ENCODE data around the gene SLC6A13.
"Not testable (repeated sequence)": the region's sequence is repeated elsewhere in the genome, so short reads cannot be mapped to it uniquely, and the experiment has no call there.

Gene SLC6A13

DNA sequence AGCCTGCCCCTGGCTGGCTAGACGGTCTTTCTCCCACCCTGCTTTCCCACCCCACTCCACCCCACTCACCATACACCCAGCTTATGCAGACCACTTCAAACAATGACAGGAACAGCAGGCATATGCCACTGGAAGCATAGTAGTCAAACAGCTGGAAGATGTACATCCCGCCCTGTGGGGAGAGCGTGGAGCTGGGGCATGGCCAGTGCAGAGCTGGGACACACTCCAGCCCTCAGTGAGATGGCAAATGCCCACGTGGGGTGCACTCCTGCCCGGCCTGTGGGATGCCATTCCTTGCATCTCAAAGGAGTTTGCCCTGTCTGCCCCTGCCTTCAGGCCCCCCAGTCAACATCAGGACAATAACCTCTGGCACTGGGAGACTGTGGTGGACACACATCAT lies 67.5 kb downstream of the SLC6A13 start:
- DNase-seq = no peak

DNA sequence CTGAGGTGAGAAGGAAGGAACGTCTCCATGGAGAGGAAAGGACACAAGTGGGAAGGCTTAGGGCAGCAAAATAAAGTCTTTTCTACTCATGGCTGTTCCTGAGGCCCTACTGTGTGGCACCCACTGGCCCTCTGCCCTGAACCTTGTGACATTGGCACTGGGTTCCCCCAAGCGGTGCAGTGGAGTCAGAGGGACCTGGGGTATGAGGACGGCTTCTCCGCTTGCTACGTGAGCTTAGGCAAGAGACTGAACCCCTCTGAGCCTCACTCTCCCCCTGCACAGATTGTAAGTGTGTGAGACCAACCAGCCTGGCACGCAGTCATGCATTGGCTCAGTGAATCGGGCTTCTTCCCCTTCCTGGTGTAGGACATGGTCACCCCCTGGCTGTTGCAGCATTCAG lies 68.4 kb downstream of the SLC6A13 start:
- no peak for DNase-seq

DNA sequence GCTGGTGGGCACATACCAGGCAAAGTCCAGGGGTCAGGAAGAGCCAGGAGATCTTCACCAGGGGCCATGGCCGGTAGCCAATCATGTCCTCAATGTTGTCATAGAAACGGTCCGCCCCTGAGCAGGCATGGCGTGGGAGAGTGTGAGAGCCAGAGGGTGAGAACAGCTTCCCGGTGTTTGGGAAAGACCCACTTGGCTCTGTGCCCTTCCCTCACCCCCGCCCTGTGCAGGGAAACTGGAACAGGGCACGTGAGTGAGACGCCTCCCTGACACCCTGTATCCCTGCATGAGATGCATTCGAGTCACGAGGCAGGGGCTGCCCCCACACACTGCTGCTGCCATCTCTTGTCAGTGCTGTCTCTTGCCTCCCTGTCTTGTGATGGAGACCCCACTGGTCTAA lies 69.4 kb downstream of the SLC6A13 start:
- DNase-seq = no peak

DNA sequence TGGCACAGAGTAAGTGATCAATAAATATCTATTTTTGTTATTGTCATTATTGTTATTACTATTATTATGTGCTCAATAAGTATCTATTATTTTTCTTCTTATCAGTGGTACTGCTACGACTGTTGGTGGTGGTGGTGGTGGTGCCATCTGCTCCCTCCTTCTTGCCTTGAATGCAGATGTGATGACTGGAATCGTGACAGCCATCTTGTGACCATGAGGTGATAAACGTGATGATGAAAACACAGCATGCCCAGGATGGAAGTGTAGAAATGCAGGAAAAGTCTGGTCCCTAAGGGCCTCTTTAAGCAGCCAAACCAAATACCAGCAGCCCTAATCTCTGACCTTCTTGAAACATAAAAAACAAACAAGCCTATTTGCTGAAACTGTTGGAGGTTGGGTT lies 71.1 kb downstream of the SLC6A13 start:
- DNase-seq = no peak

DNA sequence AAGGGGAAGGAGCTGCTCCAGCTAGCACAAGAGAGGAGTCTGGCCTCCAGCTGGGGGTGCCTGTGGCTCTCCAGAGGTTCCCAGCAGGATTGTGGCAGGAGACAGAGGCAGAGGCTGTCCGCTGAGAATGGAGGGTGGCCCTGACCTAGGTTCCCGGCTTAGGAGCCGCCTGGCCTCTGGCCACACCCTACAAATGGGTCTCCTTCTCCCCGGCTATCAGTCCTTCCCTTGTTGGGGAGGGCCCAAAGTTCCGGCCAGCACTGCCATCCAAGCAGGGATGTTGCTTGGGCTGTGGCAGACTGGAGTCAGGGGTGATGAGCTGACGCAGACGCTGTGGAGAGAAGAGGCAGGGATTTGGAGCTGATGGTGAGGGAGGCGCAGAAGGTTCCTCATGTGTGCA lies 71.8 kb downstream of the SLC6A13 start:
- no peak for DNase-seq

DNA sequence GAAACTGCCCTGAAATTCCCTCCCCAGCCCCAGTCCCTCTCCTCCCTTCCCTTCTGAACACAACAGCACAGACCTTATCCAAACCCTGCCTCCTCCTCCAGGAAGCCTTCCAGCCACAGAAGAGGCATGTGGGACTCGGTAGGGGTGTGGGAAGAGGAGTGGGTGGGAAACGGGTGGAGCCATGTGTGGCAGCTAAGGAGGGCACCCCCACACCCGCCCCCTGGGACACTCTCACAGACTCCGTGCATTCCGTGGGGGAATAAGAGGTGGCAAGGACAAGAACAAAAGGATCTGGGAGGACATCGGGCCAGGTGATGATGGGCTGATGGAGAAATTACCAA lies 73.0 kb downstream of the SLC6A13 start:
- no peak for DNase-seq

DNA sequence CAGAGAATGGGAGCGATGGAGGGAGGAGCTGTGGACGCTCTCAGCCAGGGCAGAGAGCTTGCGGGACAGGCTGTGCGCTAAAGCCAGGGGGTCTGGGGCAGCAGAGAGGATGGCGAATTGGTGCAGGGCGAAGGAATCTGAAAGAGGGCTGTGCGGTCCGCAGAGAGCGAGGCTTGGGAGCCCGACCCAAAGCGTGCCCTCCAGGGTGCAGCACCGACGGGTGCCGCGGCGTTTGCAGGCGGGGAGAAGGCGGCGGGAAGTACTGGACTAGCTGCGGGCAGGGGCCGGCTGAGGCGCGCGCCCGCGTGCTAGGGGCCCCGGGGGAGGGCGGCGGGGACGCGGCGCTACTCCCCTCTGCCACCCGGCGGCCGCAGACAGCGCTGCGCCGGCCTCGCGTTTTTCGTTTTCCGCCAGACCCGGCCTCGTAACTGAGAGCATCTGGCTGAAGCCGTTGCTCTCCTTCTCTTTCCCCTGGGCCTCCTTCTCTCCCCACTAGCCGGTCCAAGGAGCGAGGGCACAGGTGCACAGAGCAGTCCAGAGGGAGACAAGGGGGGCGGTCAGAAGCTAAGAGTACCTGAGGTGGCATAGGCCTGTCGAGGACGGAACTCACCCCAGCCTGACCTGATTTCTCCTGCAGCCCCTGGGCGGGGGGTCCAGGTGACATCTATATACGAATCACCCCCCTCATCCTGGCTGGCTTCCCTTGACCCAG lies 73.6 kb downstream of the SLC6A13 start:
- DNase-seq = no peak

DNA sequence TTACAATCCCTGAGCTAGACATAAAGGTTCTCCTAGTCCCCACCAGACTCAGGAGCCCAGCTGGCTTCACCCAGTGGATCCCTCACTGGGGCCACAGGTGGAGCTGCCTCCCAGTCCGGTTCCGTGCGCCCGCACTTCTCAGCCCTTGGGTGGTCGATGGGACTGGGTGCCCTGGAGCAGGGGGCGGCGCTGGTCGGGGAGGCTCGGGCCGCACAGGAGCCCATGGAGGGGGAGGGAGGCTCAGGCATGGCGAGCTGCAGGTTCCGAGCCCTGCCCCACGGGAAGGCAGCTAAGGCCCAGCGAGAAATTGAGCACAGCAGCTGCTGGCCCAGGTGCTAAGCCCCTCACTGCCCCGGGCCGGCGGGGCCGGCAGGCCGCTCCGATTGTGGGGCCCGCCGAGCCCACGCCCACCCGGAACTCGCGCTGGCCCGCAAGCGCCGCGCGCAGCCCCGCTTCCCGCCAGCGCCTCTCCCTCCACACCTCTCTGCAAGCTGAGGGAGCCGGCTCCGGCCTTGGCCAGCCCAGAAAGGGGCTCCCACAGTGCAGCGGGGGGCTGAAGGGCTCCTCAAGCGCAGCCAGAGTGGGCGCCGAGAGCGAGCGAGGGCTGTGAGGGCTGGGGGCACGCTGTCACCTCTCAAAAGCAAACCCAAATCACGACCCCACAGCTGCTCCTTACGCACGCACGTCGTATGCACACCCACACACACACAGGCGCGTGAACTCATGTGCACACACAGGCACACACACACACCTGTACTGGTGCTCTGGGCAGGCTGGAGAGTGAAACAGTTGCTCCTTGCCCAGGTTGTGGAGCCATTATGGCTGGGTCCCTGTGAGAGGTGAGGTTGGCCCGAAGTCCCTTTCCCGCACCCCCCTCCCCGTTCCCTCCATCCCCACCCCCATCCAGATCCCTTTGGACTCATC lies 74.4 kb downstream of the SLC6A13 start:
- DNase-seq = not testable (repeated sequence)

DNA sequence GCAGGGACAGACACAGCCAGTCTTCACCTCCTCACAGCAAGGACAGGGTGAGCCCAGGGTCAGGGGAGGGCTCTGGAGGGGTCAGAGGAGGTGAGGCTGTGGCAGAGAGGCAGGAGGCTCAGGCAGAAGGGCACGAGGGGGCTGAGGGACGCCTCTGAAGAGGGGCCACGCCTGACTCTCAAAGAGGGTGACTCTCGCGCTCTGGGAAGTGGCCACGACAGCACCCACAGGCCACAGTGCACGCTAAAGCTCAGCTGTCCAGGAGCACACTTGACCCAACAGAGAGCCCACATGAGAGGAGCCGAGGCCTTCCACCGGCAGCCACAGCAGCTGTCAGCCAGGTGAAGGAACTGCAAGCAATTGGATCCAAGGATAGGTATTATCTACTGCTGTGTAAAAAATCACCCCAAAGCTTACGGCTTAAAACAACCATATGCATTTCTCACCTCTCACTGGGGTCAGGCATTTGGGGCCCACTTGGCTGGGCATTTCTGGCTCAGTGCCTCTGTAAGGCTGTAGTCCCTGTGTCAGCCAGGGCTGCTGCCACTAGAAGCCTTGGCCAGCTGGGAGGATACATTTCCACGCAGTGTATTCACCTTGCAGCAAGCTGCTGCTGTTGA lies 76.5 kb downstream of the SLC6A13 start:
- no peak for DNase-seq

DNA sequence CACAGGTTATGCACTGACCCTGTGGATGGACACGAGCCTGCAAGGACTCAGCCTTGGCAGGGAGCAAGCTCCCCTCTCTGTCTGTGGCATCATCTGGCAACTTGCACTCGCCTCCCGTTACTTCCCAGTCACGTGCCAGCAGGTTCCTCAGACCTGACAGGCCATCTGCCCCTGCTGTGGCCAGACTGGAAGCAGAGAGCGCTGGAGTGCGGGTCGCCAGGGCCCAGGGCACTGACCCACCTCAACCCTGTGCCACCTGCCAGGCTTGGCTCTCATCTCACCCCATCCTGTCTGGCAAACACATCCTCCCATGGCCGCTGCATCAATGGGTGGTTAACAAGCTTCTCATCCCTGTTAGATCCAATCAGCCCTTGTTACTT lies 77.1 kb downstream of the SLC6A13 start:
- DNase-seq = no peak

DNA sequence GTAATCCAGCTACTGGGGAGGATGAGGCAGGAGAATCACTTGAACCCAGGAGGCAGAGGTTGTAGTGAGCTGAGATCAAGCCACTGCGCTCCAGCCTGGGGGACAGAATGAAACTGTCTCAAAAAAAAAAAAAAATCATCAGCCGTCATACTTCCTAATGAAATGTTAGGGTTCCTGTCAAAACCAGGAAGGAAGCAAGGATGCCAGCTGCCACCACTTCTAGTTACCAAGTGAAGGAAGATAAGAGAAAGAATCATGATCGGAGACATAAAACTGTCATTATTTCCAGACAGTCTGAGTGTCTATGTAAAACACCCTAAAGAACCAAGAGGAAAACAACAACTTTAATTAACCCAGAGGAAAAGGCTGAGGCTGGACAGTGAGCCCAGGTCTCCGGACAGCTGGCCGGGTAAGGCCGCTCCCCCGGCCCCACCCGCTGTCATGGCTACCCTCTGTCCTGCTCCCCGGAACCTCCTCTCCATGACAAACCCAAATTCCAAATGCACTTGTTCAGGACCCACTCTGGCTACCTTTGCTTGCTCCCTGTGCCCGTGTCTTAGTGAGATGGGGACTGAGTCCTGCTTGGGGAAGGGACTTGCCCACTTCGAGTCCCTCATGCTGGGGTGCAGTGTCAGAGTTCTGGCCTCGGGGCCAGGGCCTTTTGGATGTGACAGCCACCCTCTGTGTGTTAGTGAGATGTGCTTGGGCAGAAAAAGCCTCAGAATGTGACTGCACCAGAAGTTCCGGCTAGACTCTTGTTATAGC lies 77.6 kb downstream of the SLC6A13 start:
- DNase-seq = no peak

DNA sequence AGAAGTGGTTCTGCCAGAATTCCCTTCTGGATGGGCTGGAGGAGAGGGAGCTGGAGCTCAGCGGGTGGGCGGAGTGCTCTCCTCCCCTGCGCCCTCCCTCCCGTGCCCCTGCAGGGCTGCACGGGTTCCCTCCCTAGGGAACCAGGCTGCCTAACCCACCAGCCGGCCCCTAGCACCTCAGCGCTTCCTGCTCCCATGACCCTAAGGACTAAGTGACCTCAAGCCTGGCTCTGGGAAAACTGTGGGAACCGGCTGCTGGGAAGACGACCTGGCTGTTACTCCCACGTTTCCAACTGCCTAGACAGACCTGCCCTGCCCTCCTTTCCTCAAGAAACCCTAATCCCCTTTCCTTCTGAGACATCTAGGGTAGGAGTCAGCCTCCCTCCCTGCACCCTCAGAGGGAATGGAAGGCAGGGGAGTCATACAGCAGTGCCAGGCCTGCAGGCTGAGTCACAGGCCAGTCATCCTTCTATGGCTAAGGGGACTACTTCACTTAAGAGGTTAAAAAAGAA lies 80.2 kb downstream of the SLC6A13 start:
- no peak for DNase-seq

DNA sequence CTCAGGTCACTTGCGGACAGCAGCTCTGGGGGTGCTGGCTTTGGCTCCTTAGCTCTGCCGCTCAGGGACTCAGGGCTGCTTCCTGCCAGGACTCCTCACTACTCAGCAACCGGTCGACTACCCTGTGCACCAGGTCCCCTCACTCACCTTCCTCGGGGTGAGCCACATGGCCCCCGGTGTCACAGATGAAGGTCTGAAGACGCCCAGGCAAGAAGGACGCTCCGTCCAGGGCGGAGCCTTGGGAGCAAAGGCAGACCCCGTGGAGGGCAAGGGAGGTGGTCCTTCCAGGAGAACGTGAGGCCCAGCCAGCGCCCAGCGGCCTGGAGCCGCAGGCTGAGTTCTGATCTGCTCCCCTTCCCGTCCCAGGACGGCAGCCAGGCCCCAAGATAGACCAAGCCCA lies 80.7 kb downstream of the SLC6A13 start:
- no peak for DNase-seq

DNA sequence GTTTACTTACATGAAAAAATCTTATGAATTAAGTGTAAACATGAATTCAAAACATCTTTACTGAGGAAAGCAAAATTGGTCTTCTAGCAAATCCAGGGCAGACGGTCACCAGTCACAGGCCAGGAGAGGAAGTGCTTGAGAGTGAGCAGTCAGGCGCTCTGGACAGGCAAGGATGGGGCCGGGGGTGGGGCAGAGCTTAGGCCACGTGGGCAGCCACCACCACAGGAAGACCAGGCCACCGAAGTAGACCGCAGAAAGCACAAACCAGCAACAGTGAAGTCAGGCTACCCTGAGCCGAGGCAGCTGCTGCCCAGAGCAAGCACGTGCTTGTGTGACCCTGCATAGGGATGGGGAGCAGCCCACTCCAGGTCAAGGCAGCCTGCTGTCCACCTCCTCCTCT lies 82.2 kb downstream of the SLC6A13 start:
- DNase-seq = no peak

DNA sequence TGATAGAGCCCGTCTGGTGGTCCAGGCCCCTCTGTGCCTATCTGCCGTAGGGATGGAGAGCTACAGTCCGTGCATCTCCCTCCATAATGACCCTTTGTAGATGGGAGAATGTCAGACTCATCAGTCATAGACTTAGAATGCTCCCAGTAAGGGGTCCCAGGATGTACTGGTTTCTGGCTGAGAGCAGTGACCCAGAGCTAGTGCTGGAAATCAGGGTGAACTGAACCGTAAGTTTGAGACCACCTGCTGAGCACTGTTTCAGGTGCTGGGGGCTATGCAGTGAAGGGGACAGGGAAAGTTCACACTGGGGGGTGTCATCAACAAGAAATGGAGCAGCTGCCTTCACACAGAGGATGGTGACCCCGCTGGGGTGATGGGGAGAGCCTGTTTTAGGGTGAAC lies 82.8 kb downstream of the SLC6A13 start:
- DNase-seq = no peak

DNA sequence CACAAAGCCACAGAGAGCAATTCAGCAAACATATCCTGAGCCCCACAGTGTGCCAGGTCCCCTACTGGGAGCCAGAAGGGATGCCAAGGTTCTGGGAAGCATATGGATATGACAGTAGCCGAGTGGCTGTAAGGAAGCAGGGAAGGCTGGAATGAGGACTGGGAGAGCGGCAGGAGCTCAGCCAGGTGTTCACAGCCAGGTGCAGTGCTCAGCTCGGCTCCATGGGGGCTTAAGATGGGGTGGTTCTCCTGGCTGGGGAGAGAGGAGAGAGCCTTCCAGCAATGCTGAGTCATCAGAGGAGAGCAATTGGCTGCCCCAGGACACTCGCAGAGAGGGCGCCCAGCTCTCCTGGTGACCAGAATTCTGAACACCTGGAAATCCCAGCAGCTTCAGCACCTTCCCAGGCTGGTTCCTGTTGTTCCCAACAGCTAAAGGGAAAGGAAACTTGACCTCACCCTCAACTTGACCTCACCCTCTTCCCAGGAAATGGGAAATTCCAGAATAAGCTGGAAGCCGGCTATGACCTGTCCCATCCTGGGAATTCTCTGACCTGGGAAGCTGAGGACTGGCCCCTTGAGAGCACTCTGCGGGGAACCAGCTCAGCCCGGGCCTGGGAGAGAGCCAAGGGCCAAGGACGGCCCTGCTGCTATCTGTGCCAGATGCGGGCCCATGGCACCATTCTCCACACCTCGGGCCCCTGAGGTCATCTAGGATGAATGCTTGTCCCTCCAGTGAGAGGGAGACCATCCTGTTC lies 83.3 kb downstream of the SLC6A13 start:
- DNase-seq = no peak

DNA sequence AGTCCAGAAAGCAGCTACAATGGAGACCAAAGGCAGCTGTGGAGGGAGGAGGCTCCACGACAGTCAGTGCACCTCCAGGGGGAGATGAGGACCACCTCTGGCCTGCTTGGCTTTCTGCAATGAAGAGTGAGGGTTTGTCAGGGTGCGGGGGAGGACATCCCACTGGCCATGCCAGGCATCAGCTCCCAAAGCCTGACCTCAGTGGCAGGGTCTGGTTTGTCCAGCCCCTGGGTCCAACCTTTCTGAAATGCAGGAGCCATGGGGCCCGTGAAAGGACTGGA lies 83.9 kb downstream of the SLC6A13 start:
- DNase-seq = no peak

DNA sequence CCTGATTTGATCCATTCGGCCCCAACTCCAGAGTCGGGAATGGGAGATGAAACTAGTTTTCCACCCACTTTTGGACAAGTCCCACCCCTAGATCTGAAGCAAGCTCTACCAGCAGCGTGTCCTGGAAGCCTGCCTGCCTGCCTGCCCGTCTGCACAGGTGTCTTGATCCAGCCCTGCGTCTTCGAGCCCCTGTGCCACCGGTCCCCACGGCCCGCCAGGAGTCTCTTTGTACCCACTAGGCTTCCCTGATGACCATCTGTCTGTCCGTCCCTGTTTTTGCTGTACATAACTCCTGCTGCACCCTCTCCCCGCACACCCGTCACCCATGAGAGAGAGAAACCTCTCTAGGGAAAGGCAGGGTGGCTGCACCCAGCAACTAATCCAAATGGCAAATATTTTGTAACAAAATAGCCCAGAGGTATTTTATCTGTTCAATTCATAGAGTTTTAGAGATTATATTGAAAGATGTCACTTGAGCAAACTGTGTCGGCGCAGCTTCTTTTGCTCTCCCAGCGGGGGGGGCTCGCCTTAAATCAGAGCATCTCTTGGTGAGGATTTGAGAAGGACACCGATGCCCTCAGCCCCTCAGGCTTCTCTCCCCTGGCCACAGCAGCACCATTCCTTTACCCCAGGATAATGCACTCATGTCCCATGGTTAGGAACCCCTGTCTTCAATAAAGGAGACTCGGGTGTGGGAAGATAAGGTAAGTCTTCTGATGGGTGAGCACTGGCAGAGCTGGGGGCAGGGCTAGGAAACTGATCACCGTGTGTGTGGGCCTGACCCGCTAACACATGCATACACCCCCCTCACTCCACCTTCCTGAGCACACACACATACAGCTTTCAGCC lies 84.4 kb downstream of the SLC6A13 start:
- DNase-seq = no peak

DNA sequence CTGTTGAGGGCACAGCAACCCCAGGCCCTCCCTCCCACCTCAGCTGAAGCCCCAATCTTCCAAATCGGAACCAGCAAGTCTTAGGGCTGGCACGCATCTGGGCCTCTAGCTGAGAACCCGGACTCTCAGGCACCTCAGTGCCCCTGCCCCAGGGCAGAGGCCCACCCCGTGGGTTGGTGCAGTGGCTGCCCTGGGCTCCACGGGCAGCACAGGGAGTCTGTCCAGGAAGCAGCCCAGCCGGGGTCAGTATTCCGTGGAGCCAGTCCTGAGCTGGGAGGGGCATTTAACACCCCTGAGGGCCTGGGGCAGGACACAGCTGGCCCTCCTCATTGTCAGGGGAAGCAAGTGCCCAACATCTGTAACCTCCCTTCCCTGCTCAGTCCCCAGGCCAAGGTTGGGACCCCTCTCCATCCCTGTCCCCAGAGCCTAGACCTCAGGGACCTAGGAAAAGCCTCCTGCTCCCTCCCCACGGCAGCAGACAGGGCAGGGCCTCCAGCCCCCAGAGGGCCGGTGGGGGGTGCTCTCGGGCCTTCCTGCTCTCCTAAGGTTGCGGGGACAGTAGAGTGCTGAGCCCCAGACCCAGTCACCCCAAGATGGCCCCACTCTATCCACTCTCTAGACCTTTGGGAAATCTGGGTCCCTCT lies 85.2 kb downstream of the SLC6A13 start:
- no peak for DNase-seq

DNA sequence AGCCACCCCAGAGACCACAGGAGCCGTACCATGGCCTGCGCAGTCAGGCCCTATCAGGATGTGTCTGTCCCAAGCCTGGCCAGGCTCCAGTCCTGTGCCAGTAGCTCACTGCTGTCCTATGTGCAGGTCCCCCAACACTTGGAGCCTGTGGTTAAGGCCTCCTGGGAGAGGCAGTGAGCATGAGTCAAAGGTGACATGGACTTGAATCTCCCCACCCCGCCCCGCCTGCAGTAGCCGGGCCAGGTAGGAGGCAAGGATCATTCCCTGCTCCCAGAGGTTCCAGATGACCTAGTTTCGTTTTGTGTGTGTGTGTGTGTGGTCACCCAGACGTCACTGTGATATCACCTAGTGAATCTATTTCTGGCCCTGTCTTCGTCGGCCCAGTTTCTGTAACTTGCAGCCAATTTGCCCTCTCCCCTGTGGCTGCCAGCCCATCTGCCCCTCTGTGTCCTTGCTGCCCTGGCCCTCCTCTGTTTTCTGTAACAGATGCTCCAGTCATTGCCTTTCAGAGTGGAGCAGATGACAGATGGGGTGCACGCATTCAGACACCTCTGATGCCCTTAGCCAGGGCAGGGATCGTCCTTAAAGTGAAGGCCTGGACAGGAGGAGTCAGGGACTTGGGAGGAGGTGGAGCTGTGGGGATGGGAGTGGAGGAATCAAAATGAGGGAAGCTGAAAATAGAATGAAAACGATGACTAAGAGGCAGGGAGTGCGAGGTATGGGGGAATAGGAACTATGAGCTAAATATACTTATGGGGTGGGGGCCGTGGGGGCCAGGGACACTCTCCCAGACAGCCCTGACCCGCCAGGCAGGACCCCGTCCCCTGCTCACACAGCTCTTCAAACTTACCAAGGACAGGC lies 86.1 kb downstream of the SLC6A13 start:
- no peak for DNase-seq
